Measurements from ENCODE around the gene UBE2L3. TPM values are rescaled to one million over a fixed set of nuclear protein-coding genes. Genes with fewer than 3 reads are reported as not detected.
"Not testable (repeated sequence)": the region's sequence is repeated elsewhere in the genome, so short reads cannot be mapped to it uniquely, and the experiment has no call there.

Gene UBE2L3
- total RNA-seq, 4 donors from 2014 or later = 12.1 to 41.6 (median 24.1) TPM

- intact Hi-C loops (cut with DNase I; ENCODE audit: low total_unique reads) = no loop called here
- Histone ChIP-seq H3K27me3 (no peaks in the 10 kb centered on the region), H3K4me3 (no peak overlapping the region)
Measured at GRCh38 chr22:21603973-21604372, 36.5 kb downstream of the UBE2L3 start.

GRCh38 chr22:21605887-21606564, 38.5 kb downstream of the UBE2L3 start:
- Histone ChIP-seq H3K36me3 (no peaks in the 10 kb centered on the region), H3K27me3 (no peaks in the 10 kb centered on the region), H3K4me3 (no peak overlapping the region), H3K27ac (no peak overlapping the region), H3K4me1 (no peaks in the 10 kb centered on the region), H3K9me3 (no peaks in the 10 kb centered on the region)
- no peak for DNase-seq
- intact Hi-C loops (cut with DNase I; ENCODE audit: low total_unique reads) = no loop called here
- TF ChIP-seq POLR2A (IDR thresholded peaks at IDR 0.05) (no peak), CTCF (IDR thresholded peaks at IDR 0.05) (no peak)

More at GRCh38 chr22:21603973-21604372, 36.5 kb downstream of the UBE2L3 start:
- Histone ChIP-seq H3K36me3 (no peaks in the 10 kb centered on the region), H3K9me3 (no peaks in the 10 kb centered on the region), H3K4me1 (no peaks in the 10 kb centered on the region), H3K27ac (no peak overlapping the region)
- DNase-seq = no peak
- no peak for TF ChIP-seq POLR2A (IDR thresholded peaks at IDR 0.05)
- no peak for TF ChIP-seq CTCF (IDR thresholded peaks at IDR 0.05)

- intact Hi-C loops (cut with DNase I; ENCODE audit: low total_unique reads) = no loop called here
- DNase-seq = no peak
Measured at GRCh38 chr22:21606775-21607174, 39.3 kb downstream of the UBE2L3 start.

GRCh38 chr22:21609556-21610157, 42.1 kb downstream of the UBE2L3 start:
- intact Hi-C loops (cut with DNase I; ENCODE audit: low total_unique reads); H3K4me3 ChIP-seq; DNase-seq; H3K27ac ChIP-seq; H3K4me1 ChIP-seq; H3K27me3 ChIP-seq; H3K36me3 ChIP-seq; H3K9me3 ChIP-seq: not testable (repeated sequence)

More at GRCh38 chr22:21606775-21607174, 39.3 kb downstream of the UBE2L3 start:
- no peak for TF ChIP-seq POLR2A (IDR thresholded peaks at IDR 0.05)
- no peak for TF ChIP-seq CTCF (IDR thresholded peaks at IDR 0.05)
- Histone ChIP-seq H3K27ac (no peak overlapping the region), H3K4me1 (no peaks in the 10 kb centered on the region), H3K27me3 (no peaks in the 10 kb centered on the region), H3K36me3 (no peaks in the 10 kb centered on the region), H3K4me3 (no peak overlapping the region), H3K9me3 (no peaks in the 10 kb centered on the region)

GRCh38 chr22:21611210-21611977, 43.9 kb downstream of the UBE2L3 start:
- Histone ChIP-seq H3K36me3 (no peaks in the 10 kb centered on the region), H3K9me3 (no peaks in the 10 kb centered on the region), H3K27me3 (no peaks in the 10 kb centered on the region), H3K27ac (no peak overlapping the region), H3K4me1 (no peaks in the 10 kb centered on the region), H3K4me3 (no peak overlapping the region)
- no peak for TF ChIP-seq CTCF (IDR thresholded peaks at IDR 0.05)
- TF ChIP-seq POLR2A (IDR thresholded peaks at IDR 0.05) = no peak
- intact Hi-C loops (cut with DNase I; ENCODE audit: low total_unique reads) = no loop called here
- DNase-seq = no peak
